ENCODE measurements around the gene PRDX5.
"Not testable (repeated sequence)": the region's sequence is repeated elsewhere in the genome, so short reads cannot be mapped to it uniquely, and the experiment has no call there.

The PRDX5 gene

GRCh38 chr11:64306563-64306875 lies 11.4 kb upstream of the PRDX5 start:
- DNase-seq = no peak

- DNase-seq = no peak
These were observed 10.9 kb upstream of the PRDX5 start for GRCh38 chr11:64306876-64307622.

- not testable (repeated sequence) for DNase-seq
These were observed 10.1 kb upstream of the PRDX5 start for GRCh38 chr11:64307795-64308194.

- no peak for DNase-seq
These were observed 5.0 kb upstream of the PRDX5 start for GRCh38 chr11:64312947-64313346.

- no peak for DNase-seq
These were observed 4.3 kb upstream of the PRDX5 start for GRCh38 chr11:64313491-64314145.

GRCh38 chr11:64314146-64314804 lies 3.6 kb upstream of the PRDX5 start:
- no peak for DNase-seq

- DNase-seq = no peak
These were observed 2.9 kb upstream of the PRDX5 start for GRCh38 chr11:64314805-64315561.

GRCh38 chr11:64315667-64316526 lies 2.0 kb upstream of the PRDX5 start:
- DNase-seq = not testable (repeated sequence)

- DNase-seq = no peak
These were observed 1.1 kb upstream of the PRDX5 start for GRCh38 chr11:64316672-64317324.

GRCh38 chr11:64317325-64317960 lies 478 bp upstream of the PRDX5 start, which contains the start of gene TRMT112:
Gene TRMT112 (minus strand): TSS chr11:64317559. CDS start chr11:64317526, 33 bp downstream.
- DNase-seq = peak; percentile 92

- DNase-seq = no peak
These were observed 1.1 kb downstream of the PRDX5 start for GRCh38 chr11:64318766-64319761.

GRCh38 chr11:64320556-64320955 lies 2.6 kb downstream of the PRDX5 start:
- DNase-seq = no peak

GRCh38 chr11:64321026-64321425 lies 3.1 kb downstream of the PRDX5 start:
- no peak for DNase-seq

GRCh38 chr11:64321533-64321932 lies 3.6 kb downstream of the PRDX5 start:
- DNase-seq = no peak

GRCh38 chr11:64322925-64323260 lies 5.0 kb downstream of the PRDX5 start:
- DNase-seq = no peak

GRCh38 chr11:64323373-64323772 lies 5.5 kb downstream of the PRDX5 start:
- no peak for DNase-seq

- not testable (repeated sequence) for DNase-seq
These were observed 6.1 kb downstream of the PRDX5 start for GRCh38 chr11:64323984-64324383.

GRCh38 chr11:64324692-64325469 lies 7.0 kb downstream of the PRDX5 start:
- no peak for DNase-seq

- no peak for DNase-seq
These were observed 9.5 kb downstream of the PRDX5 start for GRCh38 chr11:64327375-64327774.

Measured in effector CD8-positive, alpha-beta T cell (primary cell).